PC-3 (cell line): ENCODE results near the gene CYP1A1. TPM values are rescaled to one million over a fixed set of nuclear protein-coding genes. Genes with fewer than 3 reads are reported as not detected.
A peak's percentile ranks its signal among the peaks of the same experiment; 100 is the strongest.

Experiments used
- ATAC-seq: fragments of 200-7000 bp; cut with Tn5 transposase; 2 replicates; pipeline ENCODE4 v1.9.1; 2020; ENCODE audit warnings: mild to moderate bottlenecking, moderate library complexity
- BruUV-seq: library from RNA; stranded (reverse); fragments of 400-500 nt; replicated peaks from 2 replicates; lab custom pipeline; 2021; lab: Mats Ljungman, UMichigan
- CTCF ChIA-PET: fragments of 300-600 bp; sonication (Branson Sonifier 250); formaldehyde crosslinking; loops from one replicate; lab custom pipeline; 2022; ENCODE audit warnings: antibody characterized with exemption; lab: Charles Lee
- POLR2A ChIA-PET: fragments of 300-600 bp; sonication (Branson Sonifier 250); formaldehyde crosslinking; loops from one replicate; lab custom pipeline; 2022; ENCODE audit warnings: antibody characterized with exemption; ENCODE audit not compliant: unreplicated experiment; lab: Charles Lee
- DNase-seq: peaks from one replicate; pipeline ENCODE4 v3.0.0-alpha.2; 2015
- H2AFZ ChIP-seq: fragments of 300-600 bp; sonication (generic); 2 replicates; pipeline ENCODE4 v1.6.0; 2016; ENCODE audit warnings: antibody characterized with exemption, low read length
- H3F3A ChIP-seq: fragments of 300-600 bp; sonication (generic); one replicate; pipeline ENCODE4 v1.6.0; 2017; ENCODE audit warnings: antibody characterized with exemption, low read length, control low read depth, mild to moderate bottlenecking; ENCODE audit not compliant: unreplicated experiment
- H3K27ac ChIP-seq: fragments of 300-600 bp; sonication (generic); 2 replicates; pipeline ENCODE4 v1.5.1; 2016; ENCODE audit warnings: mild to moderate bottlenecking, low read length
- H3K27me3 ChIP-seq: fragments of 300-600 bp; sonication (generic); 2 replicates; pipeline ENCODE4 v1.6.1; 2016; ENCODE audit warnings: low read length, mixed read lengths
- H3K36me3 ChIP-seq: fragments of 300-600 bp; sonication (generic); 2 replicates; pipeline ENCODE4 v1.6.1; 2016; ENCODE audit warnings: low read depth, mixed run types, low read length, mixed read lengths
- H3K4me1 ChIP-seq: fragments of 300-600 bp; sonication (generic); 2 replicates; pipeline ENCODE4 v1.5.1; 2016; ENCODE audit warnings: low read length; ENCODE audit not compliant: insufficient read depth
- H3K4me2 ChIP-seq: fragments of 300-600 bp; sonication (generic); 2 replicates; pipeline ENCODE4 v1.6.0; 2016; ENCODE audit warnings: low read length
- H3K4me3 ChIP-seq: fragments of 300-600 bp; sonication (generic); 2 replicates; pipeline ENCODE4 v1.5.1; 2016; ENCODE audit warnings: mild to moderate bottlenecking, low read length, mixed read lengths
- H3K79me2 ChIP-seq: fragments of 300-600 bp; sonication (generic); 2 replicates; pipeline ENCODE4 v1.6.1; 2017; ENCODE audit warnings: low read length, mixed read lengths
- H3K9ac ChIP-seq: fragments of 300-600 bp; sonication (generic); 2 replicates; pipeline ENCODE4 v1.6.0; 2016; ENCODE audit warnings: mild to moderate bottlenecking, low read length
- H3K9me2 ChIP-seq: fragments of 300-600 bp; sonication (generic); replicated peaks from 2 replicates; pipeline ENCODE4 v1.6.1; 2016; ENCODE audit warnings: mixed run types, low read length, mixed read lengths
- H3K9me3 ChIP-seq: fragments of 300-600 bp; sonication (generic); 2 replicates; pipeline ENCODE4 v1.6.1; 2016; ENCODE audit warnings: low read length, mixed read lengths
- H4K20me1 ChIP-seq: fragments of 300-600 bp; sonication (generic); 2 replicates; pipeline ENCODE4 v1.6.1; 2016; ENCODE audit warnings: low read length, mixed read lengths
- CTCF ChIP-seq: fragments of 300-600 bp; sonication (generic); conservative IDR thresholded peaks from 2 replicates; pipeline ENCODE4 v1.5.1; 2017; ENCODE audit warnings: antibody characterized with exemption, low read depth, mild to moderate bottlenecking, low read length
- EZH2 ChIP-seq: fragments of 300-600 bp; sonication (generic); IDR thresholded peaks from one replicate; pipeline ENCODE4 v1.6.1; 2017; ENCODE audit warnings: antibody characterized with exemption, mild to moderate bottlenecking, low read length; ENCODE audit not compliant: unreplicated experiment
- EZH2phosphoT487 ChIP-seq: fragments of 300-600 bp; sonication (generic); IDR thresholded peaks from 2 replicates; pipeline ENCODE4 v1.6.1; 2018; ENCODE audit warnings: mild to moderate bottlenecking, antibody characterized with exemption, low read length, borderline replicate concordance
- intact Hi-C: fragments of 100-400 bp; cut with micrococcal nuclease; formaldehyde crosslinking; loops from 2 replicates; pipeline ENCODE4 v1.9.0; 2023
- total RNA-seq: library from RNA; depleted of rRNA; stranded (reverse); fragments of >200 nt; gene quantifications from 2 replicates; pipeline ENCODE4 v1.2.3, GENCODE V29; 2014

The CYP1A1 gene
- total RNA-seq, 1 experiment from 2014 or later: 2.3 TPM

GRCh38 chr15:74726774-74727164 is 1.4 kb upstream of the CYP1A1 start:
- POLR2A ChIA-PET: no interaction called here
- no peaks in the 10 kb centered on the region for H3K79me2 ChIP-seq
- peak overlapping the region; percentile 71 for H3K4me3 ChIP-seq
- peak overlapping the region; percentile 94 for H3K4me2 ChIP-seq
- H3K27me3 ChIP-seq: no peaks in the 10 kb centered on the region
- H3K4me1 ChIP-seq: peaks cover 8% of the 10 kb centered on the region; the same call in 1 of the 2 replicates
- ATAC-seq (no peak), DNase-seq (no peak)
- no peaks in the 10 kb centered on the region for H3K36me3 ChIP-seq
- CTCF ChIA-PET: no interaction called here
- no peaks in the 10 kb centered on the region for H3F3A ChIP-seq
- no peaks in the 10 kb centered on the region for H3K9me2 ChIP-seq
- no peaks in the 10 kb centered on the region for H4K20me1 ChIP-seq
- no peak overlapping the region; the same call in 1 of the 2 replicates for H3K27ac ChIP-seq
- H3K9ac ChIP-seq: peak overlapping the region; percentile 79; the same call in 1 of the 2 replicates
- peak overlapping the region; percentile 81 for H2AFZ ChIP-seq
- intact Hi-C loops: no loop called here
- no peaks in the 10 kb centered on the region for H3K9me3 ChIP-seq
- no peak for TF ChIP-seq EZH2phosphoT487
- TF ChIP-seq EZH2: no peak
- TF ChIP-seq CTCF: no peak
- no TSS peak for BruUV-seq

GRCh38 chr15:74725845-74726773 is 781 bp upstream of the CYP1A1 start:
- H3K9me2 ChIP-seq: no peaks in the 10 kb centered on the region
- H3K9ac ChIP-seq: peak overlapping the region; percentile 79
- H3K4me3 ChIP-seq: peak overlapping the region; percentile 71
- H3K79me2 ChIP-seq: no peaks in the 10 kb centered on the region
- H3F3A ChIP-seq: no peaks in the 10 kb centered on the region
- DNase-seq: peak; percentile 17
- peak overlapping the region; percentile 44 for H3K27ac ChIP-seq
- BruUV-seq: no TSS peak
- ChIA-PET POLR2A (interaction anchor here (0.6 kb wide), 2 partner anchors 43 to 110 kb away, joined by 3 to 4 read pairs; no protein-coding TSS in a partner anchor), CTCF (no interaction called here)
- TF ChIP-seq EZH2 (no peak), CTCF (no peak), EZH2phosphoT487 (no peak)
- peaks cover 8% of the 10 kb centered on the region; the same call in 1 of the 2 replicates for H3K4me1 ChIP-seq
- H2AFZ ChIP-seq: peak overlapping the region; percentile 81
- no peaks in the 10 kb centered on the region for H3K36me3 ChIP-seq
- H3K4me2 ChIP-seq: peak overlapping the region; percentile 94
- ATAC-seq: peak; percentile 77
- H3K9me3 ChIP-seq: no peaks in the 10 kb centered on the region
- intact Hi-C loops: no loop called here
- no peaks in the 10 kb centered on the region for H4K20me1 ChIP-seq
- H3K27me3 ChIP-seq: no peaks in the 10 kb centered on the region
